ENCODE results near the gene TCF4.

Gene TCF4

DNA sequence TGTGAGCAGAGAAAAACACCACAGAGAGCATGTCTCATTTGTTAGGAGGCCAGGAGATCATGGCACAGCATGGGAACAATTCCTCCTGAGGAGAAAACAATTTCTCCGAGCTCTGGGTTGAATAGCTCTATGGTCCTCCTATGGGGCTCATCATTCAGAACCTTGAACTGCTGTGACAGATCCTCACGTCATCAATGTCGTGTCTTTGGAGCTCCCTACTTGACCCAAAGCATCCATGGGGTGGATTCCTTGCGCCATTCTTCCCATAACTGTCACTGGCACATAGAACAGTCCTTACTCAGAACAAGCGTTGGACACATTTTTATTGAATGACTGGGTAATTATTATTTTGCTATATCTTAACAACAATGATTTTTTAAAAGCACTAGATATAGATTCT lies 15.8 kb upstream of the TCF4 start:
- DNase-seq (ENCODE audit: insufficient read length, low spot score) (no peak), FAIRE-seq (no peak)
- no peak for TF ChIP-seq POLR2A (IDR thresholded peaks at IDR 0.05; ENCODE audit: low read depth, low read length)

GRCh38 chr18:55593888-55594287 lies 5.9 kb upstream of the TCF4 start:
- DNase-seq (ENCODE audit: insufficient read length, low spot score) (no peak), FAIRE-seq (no peak)
- no peak for TF ChIP-seq POLR2A (IDR thresholded peaks at IDR 0.05; ENCODE audit: low read depth, low read length)

- FAIRE-seq, result no peak
- TF ChIP-seq POLR2A (IDR thresholded peaks at IDR 0.05; ENCODE audit: low read depth, low read length), result no peak
- DNase-seq (ENCODE audit: insufficient read length, low spot score), result no peak
Measured at GRCh38 chr18:55592572-55592971, 4.6 kb upstream of the TCF4 start.

- no peak for TF ChIP-seq POLR2A (IDR thresholded peaks at IDR 0.05; ENCODE audit: low read depth, low read length)
- FAIRE-seq, result no peak
- DNase-seq (ENCODE audit: insufficient read length, low spot score), result no peak
Measured at GRCh38 chr18:55592106-55592505, 4.1 kb upstream of the TCF4 start.

- DNase-seq (ENCODE audit: insufficient read length, low spot score), result peak; percentile 54
- FAIRE-seq, result peak; percentile 53
- peak; percentile 76 for TF ChIP-seq POLR2A (IDR thresholded peaks at IDR 0.05; ENCODE audit: low read depth, low read length)
Measured at GRCh38 chr18:55589625-55590291, 1.8 kb upstream of the TCF4 start.

GRCh38 chr18:55588870-55589595 lies 1.0 kb upstream of the TCF4 start:
- no peak for DNase-seq (ENCODE audit: insufficient read length, low spot score)
- no peak for FAIRE-seq
- no peak for TF ChIP-seq POLR2A (IDR thresholded peaks at IDR 0.05; ENCODE audit: low read depth, low read length)

- no peak for FAIRE-seq
- no peak for DNase-seq (ENCODE audit: insufficient read length, low spot score)
Measured at GRCh38 chr18:55587418-55588110, 428 bp downstream of the TCF4 start.

GRCh38 chr18:55585920-55586561 lies 2.0 kb downstream of the TCF4 start:
- no peak for TF ChIP-seq POLR2A (IDR thresholded peaks at IDR 0.05; ENCODE audit: low read depth, low read length)
- FAIRE-seq (no peak), DNase-seq (ENCODE audit: insufficient read length, low spot score) (no peak)

More at GRCh38 chr18:55587418-55588110, 428 bp downstream of the TCF4 start:
- TF ChIP-seq POLR2A (IDR thresholded peaks at IDR 0.05; ENCODE audit: low read depth, low read length), result peak; percentile 42

- FAIRE-seq (peak; percentile 71), DNase-seq (ENCODE audit: insufficient read length, low spot score) (no peak)
- no peak for TF ChIP-seq POLR2A (IDR thresholded peaks at IDR 0.05; ENCODE audit: low read depth, low read length)
Measured at GRCh38 chr18:55585065-55585919, 2.7 kb downstream of the TCF4 start.

GRCh38 chr18:55584201-55584600 lies 3.8 kb downstream of the TCF4 start:
- no peak for TF ChIP-seq POLR2A (IDR thresholded peaks at IDR 0.05; ENCODE audit: low read depth, low read length)
- DNase-seq (ENCODE audit: insufficient read length, low spot score), result no peak
- no peak for FAIRE-seq

GRCh38 chr18:55582325-55582724 lies 5.7 kb downstream of the TCF4 start:
- DNase-seq (ENCODE audit: insufficient read length, low spot score), result no peak
- TF ChIP-seq POLR2A (IDR thresholded peaks at IDR 0.05; ENCODE audit: low read depth, low read length), result no peak

DNA sequence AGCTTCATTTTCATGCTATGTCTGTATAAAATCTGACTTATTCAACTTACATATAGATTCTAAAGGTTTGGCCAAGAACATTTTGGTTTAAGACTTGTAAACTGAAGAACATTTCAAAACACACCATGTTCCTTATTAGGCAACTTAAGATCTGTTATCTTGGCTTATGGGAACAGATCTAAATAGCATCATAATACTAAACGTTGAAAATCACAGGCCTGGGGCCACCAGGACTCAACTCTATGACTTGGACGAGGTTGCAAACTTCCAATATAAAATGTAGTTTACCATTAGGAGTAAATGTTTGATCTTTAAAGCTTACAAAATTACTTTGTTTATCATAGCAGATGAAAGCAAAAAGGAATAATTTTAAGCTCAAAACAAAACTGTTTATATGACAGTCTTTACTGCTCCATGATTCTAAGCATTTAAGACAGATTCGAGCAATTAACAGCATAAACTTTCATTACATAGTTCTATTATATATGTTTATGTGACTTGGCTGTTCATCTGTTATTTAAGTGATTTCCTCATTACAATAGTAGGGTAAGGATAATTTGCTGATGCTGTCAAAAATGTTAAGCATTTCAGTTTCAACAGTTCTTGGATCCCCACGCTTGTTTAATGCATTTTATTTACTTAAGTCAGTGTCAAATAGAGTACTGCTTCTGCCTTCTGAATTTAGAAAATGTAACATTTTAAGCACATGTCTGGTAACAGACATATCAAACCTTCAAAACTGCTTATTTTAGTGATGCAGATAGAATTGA lies 8.3 kb downstream of the TCF4 start:
- no peak for TF ChIP-seq POLR2A (IDR thresholded peaks at IDR 0.05; ENCODE audit: low read depth, low read length)
- FAIRE-seq, result no peak
- DNase-seq (ENCODE audit: insufficient read length, low spot score), result no peak

More at GRCh38 chr18:55582325-55582724, 5.7 kb downstream of the TCF4 start:
- FAIRE-seq, result no peak

Data from H54 (cell line).